Measurements from ENCODE around the gene ERMAP.

GRCh38 chr1:42821690-42822089, 4.8 kb downstream of the ERMAP start:
- TF ChIP-seq CTBP1 (IDR thresholded peaks at IDR 0.05; ENCODE audit: borderline replicate concordance) (no peak), SUZ12 (IDR thresholded peaks at IDR 0.05) (no peak), FOXM1 (IDR thresholded peaks at IDR 0.05; ENCODE audit: borderline replicate concordance) (no peak), SP1 (IDR thresholded peaks at IDR 0.05) (no peak), BHLHE40 (IDR thresholded peaks at IDR 0.05; ENCODE audit: borderline replicate concordance) (no peak), ZNF384 (IDR thresholded peaks at IDR 0.05) (no peak), L3MBTL2 (conservative IDR thresholded peaks at IDR 0.05) (no peak), HDGF (IDR thresholded peaks at IDR 0.05; ENCODE audit: borderline replicate concordance) (no peak), PKNOX1 (IDR thresholded peaks at IDR 0.05) (no peak), ELF4 (IDR thresholded peaks at IDR 0.05) (no peak), NFRKB (IDR thresholded peaks at IDR 0.05) (no peak)
